Caco-2 (cell line): ENCODE results near the gene CTXN1. TPM values are rescaled to one million over a fixed set of nuclear protein-coding genes. Genes with fewer than 3 reads are reported as not detected.
A peak's percentile ranks its signal among the peaks of the same experiment; 100 is the strongest.
"Not testable (repeated sequence)": the region's sequence is repeated elsewhere in the genome, so short reads cannot be mapped to it uniquely, and the experiment has no call there.

Experiments used
- BruUV-seq: library from RNA; stranded (reverse); fragments of 400-500 nt; replicated peaks from 2 replicates; lab custom pipeline; 2021; lab: Mats Ljungman, UMichigan
- CTCF ChIA-PET: fragments of 300-600 bp; sonication (Branson Sonifier 250); formaldehyde crosslinking; loops from one replicate; lab custom pipeline; 2022; ENCODE audit warnings: antibody characterized with exemption; lab: Charles Lee
- POLR2A ChIA-PET: fragments of 300-600 bp; sonication (Branson Sonifier 250); formaldehyde crosslinking; loops from one replicate; lab custom pipeline; 2022; ENCODE audit warnings: antibody characterized with exemption; lab: Charles Lee
- DNase-seq, 2 experiments: peaks; one replicate each; pipeline versions ENCODE4 v3.0.0 to v3.0.0-alpha.2; 2020 to 2022
- H3K27me3 ChIP-seq: replicated peaks from 2 replicates; pipeline ENCODE4 v1.6.0; 2011; ENCODE audit warnings: low read length; ENCODE audit not compliant: control insufficient read depth, insufficient read depth
- H3K36me3 ChIP-seq: 2 replicates; pipeline ENCODE4 v1.5.1; 2011; ENCODE audit warnings: low read length; ENCODE audit not compliant: control insufficient read depth, insufficient read depth
- H3K4me1 ChIP-seq: fragments of 250-450 bp; sonication (Bioruptor Pico); 2 replicates; pipeline ENCODE4 v1.5.1; 2020; ENCODE audit warnings: mild to moderate bottlenecking
- H3K4me3 ChIP-seq: 2 replicates; pipeline ENCODE4 v1.5.1; 2011; ENCODE audit warnings: low read depth, mild to moderate bottlenecking, control low read depth, low read length
- H3K9me3 ChIP-seq: fragments of 250-450 bp; sonication (Bioruptor Pico); 2 replicates; pipeline ENCODE4 v1.5.1; 2020; ENCODE audit warnings: mild to moderate bottlenecking, moderate library complexity
- H3K27ac Mint-ChIP-seq: one replicate; pipeline ENCODE4 v1.8.0; 2022; ENCODE audit warnings: mixed read lengths; ENCODE audit not compliant: unreplicated experiment
- H3K27me3 Mint-ChIP-seq: one replicate; pipeline ENCODE4 v1.8.0; 2022; ENCODE audit warnings: mixed read lengths; ENCODE audit not compliant: insufficient read depth, unreplicated experiment
- H3K36me3 Mint-ChIP-seq: one replicate; pipeline ENCODE4 v1.8.0; 2022; ENCODE audit warnings: mild to moderate bottlenecking, mixed read lengths; ENCODE audit not compliant: insufficient read depth, unreplicated experiment
- H3K4me1 Mint-ChIP-seq: one replicate; pipeline ENCODE4 v1.8.0; 2022; ENCODE audit warnings: low read depth, mixed read lengths; ENCODE audit not compliant: unreplicated experiment
- H3K4me3 Mint-ChIP-seq: one replicate; pipeline ENCODE4 v1.8.0; 2022; ENCODE audit warnings: mild to moderate bottlenecking, moderate library complexity, mixed read lengths; ENCODE audit not compliant: unreplicated experiment
- H3K9me3 Mint-ChIP-seq: one replicate; pipeline ENCODE4 v1.8.0; 2022; ENCODE audit warnings: mixed read lengths; ENCODE audit not compliant: unreplicated experiment
- intact Hi-C: fragments of 100-400 bp; cut with micrococcal nuclease; formaldehyde crosslinking; loops from one replicate; pipeline ENCODE4 v1.10.0; 2022; ENCODE audit not compliant: unreplicated experiment
- total RNA-seq: library from RNA; stranded (reverse); gene quantifications from 2 replicates; pipeline ENCODE4 v1.2.3, GENCODE V29; 2022
- TF ChIP-seq, protein P1 (sequence below), 2 experiments: fragments of 200-600 bp in 1 of 2; IDR thresholded peaks; 1 replicate in 1 of 2; 2 replicates in 1 of 2; pipeline versions ENCODE4 v1.5.1 to v1.8.0; 2011 to 2022; ENCODE audit warnings: antibody characterized with exemption in 1 of 2, control low read depth in 1 of 2, inconsistent platforms in 1 of 2, low read depth in 1 of 2, low read length in 1 of 2, mild to moderate bottlenecking in 1 of 2, moderate library complexity in 1 of 2; ENCODE audit not compliant: insufficient read depth in 1 of 2, severe bottlenecking in 1 of 2, unreplicated experiment in 1 of 2

The CTXN1 gene
- total RNA-seq, 1 experiment from 2014 or later: 7.4 TPM

DNA sequence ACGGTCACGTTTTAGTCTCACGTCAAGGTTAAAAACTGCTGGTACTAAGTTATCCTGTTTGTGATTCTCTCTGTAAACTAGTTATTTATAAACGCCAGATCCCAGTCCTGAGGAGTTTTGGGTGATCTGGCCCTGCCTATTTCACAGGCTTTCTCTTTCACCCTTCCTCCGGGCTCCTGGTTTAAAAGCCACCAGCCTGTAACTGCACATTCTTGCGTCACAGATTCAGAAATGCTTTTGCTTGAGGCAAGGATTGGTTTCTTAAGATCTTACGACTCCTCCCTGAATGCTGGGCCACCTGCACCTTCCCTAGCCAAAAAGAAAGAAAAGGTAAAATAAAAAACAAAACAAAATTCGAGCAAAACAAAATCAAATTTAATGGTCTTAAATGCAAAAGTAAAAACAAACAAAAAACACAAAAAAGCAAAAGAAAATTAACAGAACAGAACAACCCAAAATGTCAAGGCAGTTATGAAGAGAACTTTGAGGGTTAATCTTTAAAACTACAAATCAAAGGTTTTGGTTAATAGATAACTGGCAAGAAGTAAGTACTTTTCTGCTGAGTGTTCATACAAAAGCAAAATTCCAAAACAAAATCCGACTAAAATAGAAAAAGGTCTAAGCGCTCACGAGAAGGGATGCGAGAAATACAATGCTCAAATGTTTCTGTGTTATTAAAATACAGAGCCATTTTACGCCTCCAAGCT, 36.1 kb upstream of the CTXN1 start:
- Mint-ChIP-seq H3K36me3 (peaks cover 75% of the 10 kb centered on the region), H3K27ac (peak overlapping the region; percentile 32), H3K4me3 (no peak overlapping the region), H3K4me1 (peaks cover 8% of the 10 kb centered on the region), H3K27me3 (no peaks in the 10 kb centered on the region), H3K9me3 (no peaks in the 10 kb centered on the region)
- intact Hi-C loops: no loop called here
- ChIA-PET POLR2A (no interaction called here), CTCF (no interaction called here)
- H3K36me3 ChIP-seq: no peaks in the 10 kb centered on the region; the same call in none of the 2 replicates
- TF ChIP-seq, protein P1, sequence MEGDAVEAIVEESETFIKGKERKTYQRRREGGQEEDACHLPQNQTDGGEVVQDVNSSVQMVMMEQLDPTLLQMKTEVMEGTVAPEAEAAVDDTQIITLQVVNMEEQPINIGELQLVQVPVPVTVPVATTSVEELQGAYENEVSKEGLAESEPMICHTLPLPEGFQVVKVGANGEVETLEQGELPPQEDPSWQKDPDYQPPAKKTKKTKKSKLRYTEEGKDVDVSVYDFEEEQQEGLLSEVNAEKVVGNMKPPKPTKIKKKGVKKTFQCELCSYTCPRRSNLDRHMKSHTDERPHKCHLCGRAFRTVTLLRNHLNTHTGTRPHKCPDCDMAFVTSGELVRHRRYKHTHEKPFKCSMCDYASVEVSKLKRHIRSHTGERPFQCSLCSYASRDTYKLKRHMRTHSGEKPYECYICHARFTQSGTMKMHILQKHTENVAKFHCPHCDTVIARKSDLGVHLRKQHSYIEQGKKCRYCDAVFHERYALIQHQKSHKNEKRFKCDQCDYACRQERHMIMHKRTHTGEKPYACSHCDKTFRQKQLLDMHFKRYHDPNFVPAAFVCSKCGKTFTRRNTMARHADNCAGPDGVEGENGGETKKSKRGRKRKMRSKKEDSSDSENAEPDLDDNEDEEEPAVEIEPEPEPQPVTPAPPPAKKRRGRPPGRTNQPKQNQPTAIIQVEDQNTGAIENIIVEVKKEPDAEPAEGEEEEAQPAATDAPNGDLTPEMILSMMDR (IDR thresholded peaks at IDR 0.05; ENCODE audit: insufficient read depth in 1 of 2, low read depth in 1 of 2, low read length in 1 of 2, severe bottlenecking in 1 of 2, unreplicated experiment in 1 of 2): no peak
- BruUV-seq: no TSS peak
- no peak overlapping the region for H3K4me3 ChIP-seq
- H3K4me1 ChIP-seq: 0 out of 2 replicates have a peak, but pooled peaks cover 10% of the 10 kb centered on the region
- no peaks in the 10 kb centered on the region for H3K9me3 ChIP-seq
- H3K27me3 ChIP-seq: no peaks in the 10 kb centered on the region
- DNase-seq: no peak

DNA sequence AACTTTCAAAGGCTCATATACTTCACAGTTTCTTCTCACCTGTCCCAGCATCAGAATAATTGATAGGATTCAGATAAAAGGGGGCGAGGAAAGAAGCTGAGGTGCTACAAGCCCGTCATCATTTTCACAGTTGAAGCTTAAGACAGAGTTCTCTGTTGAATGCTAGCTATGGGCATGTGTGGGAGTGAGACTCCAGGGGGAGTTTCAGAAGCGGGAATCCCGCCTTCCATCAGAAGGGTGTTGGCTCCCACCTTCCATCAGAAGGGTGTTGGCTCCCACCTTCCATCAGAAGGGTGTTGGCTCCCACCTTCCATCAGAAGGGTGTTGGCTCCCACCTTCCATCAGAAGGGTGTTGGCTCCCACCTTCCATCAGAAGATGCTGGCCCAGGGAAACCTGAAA, 35.1 kb upstream of the CTXN1 start:
- H3K4me3 Mint-ChIP-seq, H3K4me3 ChIP-seq, H3K27me3 Mint-ChIP-seq, H3K36me3 ChIP-seq, H3K27me3 ChIP-seq, H3K9me3 Mint-ChIP-seq, BruUV-seq, intact Hi-C loops, H3K9me3 ChIP-seq, H3K4me1 Mint-ChIP-seq, DNase-seq, H3K4me1 ChIP-seq, H3K27ac Mint-ChIP-seq, POLR2A ChIA-PET: not testable (repeated sequence)
- CTCF ChIA-PET: interaction anchor here (0.6 kb wide), 1 partner anchor 397 kb away, joined by 3 read pairs; no protein-coding TSS in a partner anchor
- peaks cover 79% of the 10 kb centered on the region for H3K36me3 Mint-ChIP-seq

DNA sequence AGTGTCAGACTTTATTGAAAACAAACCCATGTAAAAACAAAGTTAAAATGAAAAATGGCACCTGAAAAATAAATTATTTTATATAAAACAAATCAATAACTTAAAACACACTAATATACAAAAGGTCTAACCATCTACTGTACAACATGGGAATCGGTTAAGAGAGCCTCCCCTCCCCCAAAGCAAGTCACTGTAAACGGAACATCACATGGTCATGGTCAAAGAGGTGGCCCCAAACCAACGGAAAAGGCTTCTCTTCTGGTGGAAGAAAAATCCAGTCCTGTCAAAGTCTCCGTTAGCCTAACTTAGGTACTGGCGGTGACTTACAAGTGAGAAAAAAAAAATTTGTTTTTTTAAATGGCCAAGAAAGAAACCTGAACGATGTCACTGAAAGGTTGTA, 33.3 kb upstream of the CTXN1 start:
- Mint-ChIP-seq H3K4me1 (peaks cover 8% of the 10 kb centered on the region), H3K4me3 (no peak overlapping the region), H3K36me3 (peaks cover 71% of the 10 kb centered on the region), H3K9me3 (no peaks in the 10 kb centered on the region), H3K27me3 (no peaks in the 10 kb centered on the region), H3K27ac (no peak overlapping the region)
- Histone ChIP-seq H3K4me3 (no peak overlapping the region), H3K27me3 (no peaks in the 10 kb centered on the region), H3K36me3 (no peaks in the 10 kb centered on the region; the same call in none of the 2 replicates), H3K9me3 (no peaks in the 10 kb centered on the region), H3K4me1 (0 out of 2 replicates have a peak, but pooled peaks cover 7% of the 10 kb centered on the region)
- POLR2A ChIA-PET: no interaction called here
- no TSS peak for BruUV-seq
- DNase-seq: no peak
- intact Hi-C loops: no loop called here
- CTCF ChIA-PET: no interaction called here
- TF ChIP-seq, protein P1 (IDR thresholded peaks at IDR 0.05; ENCODE audit: insufficient read depth in 1 of 2, low read depth in 1 of 2, low read length in 1 of 2, severe bottlenecking in 1 of 2, unreplicated experiment in 1 of 2): no peak
